ENCODE measurements around the gene SAP30BP.

DNA sequence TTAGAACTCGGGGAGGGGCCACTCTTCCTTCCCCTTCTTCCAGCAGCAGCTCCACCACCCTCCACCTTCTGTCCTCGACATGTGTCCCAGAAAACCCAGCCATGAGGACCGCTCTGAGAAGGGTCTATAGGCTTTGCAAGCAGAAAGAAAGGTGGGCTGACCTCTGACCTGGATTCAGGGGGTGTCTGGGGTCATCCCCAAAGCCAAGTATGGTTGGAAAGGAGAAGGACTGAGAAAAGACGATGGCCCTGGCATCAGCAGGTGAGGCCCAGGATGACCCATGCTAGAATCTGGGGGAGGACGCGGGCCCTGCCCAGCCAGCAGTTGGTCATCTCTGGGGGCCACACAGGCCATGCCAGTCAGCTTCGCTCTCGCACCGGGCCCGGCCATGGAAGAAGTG is 40.0 kb upstream of the SAP30BP start:
- TF ChIP-seq CTCF (IDR thresholded peaks at IDR 0.05) (no peak), EZH2 (IDR thresholded peaks at IDR 0.05; ENCODE audit: borderline replicate concordance, insufficient read depth, low read depth, low read length, poor library complexity, severe bottlenecking) (no peak)
